D721Med (cell line): ENCODE measurements around the gene CKB.

ENCODE experiments used
- DNase-seq: peaks from one replicate; pipeline ENCODE4 v3.0.0; 2011; ENCODE audit warnings: low spot score; ENCODE audit not compliant: insufficient read length
- FAIRE-seq: peaks from 2 replicates; lab custom pipeline; 2011; peaks lifted over from hg19 to GRCh38; lab: Jason Lieb, UNC
- TF ChIP-seq, protein P1 (sequence below): IDR thresholded peaks from 2 replicates; pipeline ENCODE4 v1.5.1; 2012; ENCODE audit warnings: mild to moderate bottlenecking, control low read depth; ENCODE audit not compliant: insufficient read depth; ENCODE audit errors: missing control alignments

CKB gene

DNA sequence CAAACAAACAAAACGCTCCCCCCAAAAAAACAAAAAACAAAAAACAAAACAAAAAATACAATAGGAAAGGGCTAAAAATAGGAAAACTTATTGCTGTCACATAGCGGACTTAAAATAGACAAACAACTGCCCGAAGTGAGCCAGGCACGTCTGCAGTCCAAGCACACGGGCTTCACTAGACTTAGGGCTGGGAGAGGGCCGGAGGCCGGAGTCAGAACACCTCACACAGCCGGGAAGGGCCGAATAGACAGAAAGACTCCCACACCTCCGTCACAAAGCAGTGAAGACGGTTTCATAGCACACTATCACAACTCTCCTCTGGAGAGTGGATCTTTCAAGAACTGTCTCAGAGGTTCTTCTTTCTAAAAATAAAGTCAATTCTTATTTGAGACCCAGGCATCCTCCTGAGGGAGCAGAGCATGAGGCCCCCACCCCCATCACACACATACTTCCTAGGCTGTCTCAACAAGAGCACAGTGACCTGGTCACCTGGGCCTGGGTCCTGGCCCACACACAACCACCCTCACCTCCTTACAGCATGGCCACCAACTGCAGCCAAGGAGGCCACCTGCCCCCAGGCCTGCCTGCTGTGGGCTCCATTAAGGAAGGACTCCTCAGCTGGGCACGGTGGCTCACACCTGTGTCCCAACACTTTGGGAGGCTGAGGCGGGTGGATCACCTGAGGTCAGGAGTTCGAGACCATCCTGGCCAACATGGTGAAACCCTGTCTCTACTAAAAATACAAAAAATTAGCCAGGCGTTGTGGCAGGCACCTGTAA is 33.1 kb upstream of the CKB start:
- TF ChIP-seq, protein P1, sequence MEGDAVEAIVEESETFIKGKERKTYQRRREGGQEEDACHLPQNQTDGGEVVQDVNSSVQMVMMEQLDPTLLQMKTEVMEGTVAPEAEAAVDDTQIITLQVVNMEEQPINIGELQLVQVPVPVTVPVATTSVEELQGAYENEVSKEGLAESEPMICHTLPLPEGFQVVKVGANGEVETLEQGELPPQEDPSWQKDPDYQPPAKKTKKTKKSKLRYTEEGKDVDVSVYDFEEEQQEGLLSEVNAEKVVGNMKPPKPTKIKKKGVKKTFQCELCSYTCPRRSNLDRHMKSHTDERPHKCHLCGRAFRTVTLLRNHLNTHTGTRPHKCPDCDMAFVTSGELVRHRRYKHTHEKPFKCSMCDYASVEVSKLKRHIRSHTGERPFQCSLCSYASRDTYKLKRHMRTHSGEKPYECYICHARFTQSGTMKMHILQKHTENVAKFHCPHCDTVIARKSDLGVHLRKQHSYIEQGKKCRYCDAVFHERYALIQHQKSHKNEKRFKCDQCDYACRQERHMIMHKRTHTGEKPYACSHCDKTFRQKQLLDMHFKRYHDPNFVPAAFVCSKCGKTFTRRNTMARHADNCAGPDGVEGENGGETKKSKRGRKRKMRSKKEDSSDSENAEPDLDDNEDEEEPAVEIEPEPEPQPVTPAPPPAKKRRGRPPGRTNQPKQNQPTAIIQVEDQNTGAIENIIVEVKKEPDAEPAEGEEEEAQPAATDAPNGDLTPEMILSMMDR = no peak
- DNase-seq = no peak
- no peak for FAIRE-seq

DNA sequence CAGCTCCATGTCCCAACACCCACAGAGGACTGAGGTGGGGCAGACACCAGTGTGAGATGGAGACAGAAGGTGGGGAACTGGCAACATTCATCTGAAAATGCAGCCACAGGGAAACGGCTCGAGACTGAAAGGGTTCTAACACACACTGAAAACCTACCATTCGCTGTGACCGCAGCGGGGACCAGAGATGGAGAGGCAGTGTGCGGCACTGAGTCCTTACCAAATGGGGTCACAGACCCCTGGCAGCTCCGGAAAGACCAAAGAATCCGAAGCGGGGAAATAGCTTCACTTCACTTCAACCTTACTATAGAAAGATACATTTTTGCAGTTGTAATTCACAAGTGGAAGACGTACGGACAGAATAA is 30.2 kb upstream of the CKB start:
- no peak for FAIRE-seq
- DNase-seq = no peak
- TF ChIP-seq, protein P1 = no peak

DNA sequence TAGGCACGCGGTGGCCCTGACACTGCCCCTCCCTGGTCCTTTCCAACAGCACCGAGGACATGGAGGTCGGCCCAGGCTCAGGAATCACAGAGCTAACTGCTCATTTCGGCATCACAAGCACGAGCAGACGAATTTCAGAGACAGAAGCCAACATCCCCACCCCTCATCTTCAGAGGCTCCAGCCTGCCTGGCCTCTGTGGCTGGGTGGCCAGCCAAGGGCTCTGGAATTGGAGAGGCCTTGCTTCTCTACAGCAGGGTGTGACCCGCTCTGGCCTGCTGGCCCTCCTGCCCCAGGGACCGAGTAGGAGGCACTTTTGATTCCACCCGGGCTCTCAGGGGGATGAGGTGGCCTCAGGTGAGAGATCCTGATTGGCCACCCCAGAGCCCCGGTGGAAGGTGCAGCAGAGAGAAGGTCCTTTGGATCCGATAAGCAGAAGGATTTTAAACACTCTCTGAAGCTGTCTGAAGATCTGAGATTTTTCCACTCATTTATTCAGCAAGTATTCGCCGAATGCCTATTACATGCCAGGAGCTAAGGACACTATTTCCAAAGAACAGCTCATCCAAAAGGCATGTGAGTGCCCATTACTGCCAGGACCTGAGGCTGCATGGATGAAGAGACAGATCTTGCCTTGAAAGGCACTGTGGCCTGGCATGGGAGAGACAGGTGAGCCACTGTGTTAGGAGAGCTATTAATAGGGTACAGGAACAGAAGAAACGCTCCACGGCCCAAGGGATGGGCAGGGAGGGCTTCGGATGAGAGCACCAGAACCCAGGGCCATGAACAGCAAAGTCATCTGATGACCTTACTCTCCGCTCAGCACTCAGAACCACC is 29.6 kb upstream of the CKB start:
- FAIRE-seq (no peak), DNase-seq (no peak)
- TF ChIP-seq, protein P1 = no peak

DNA sequence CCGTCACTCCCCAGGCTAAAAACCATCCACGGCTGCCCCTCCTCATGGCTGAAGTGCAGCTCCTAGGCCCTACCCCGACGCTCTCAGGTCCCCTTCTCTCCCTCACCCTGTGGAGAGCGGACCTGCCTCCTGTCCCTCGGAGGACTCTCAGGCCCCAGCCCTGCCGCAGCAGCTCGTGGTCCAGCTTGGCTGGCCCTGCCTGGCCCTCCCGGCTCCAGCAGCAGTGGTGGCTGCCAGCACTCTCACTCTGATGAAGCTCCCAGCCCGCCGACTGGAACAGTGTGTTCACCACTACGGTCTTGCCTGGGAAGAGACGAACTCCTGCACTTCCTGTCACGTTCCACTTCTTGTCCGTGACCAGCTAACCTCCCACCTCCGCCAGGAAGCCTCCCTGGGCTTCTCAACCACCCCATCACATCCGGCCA is 28.7 kb upstream of the CKB start:
- TF ChIP-seq, protein P1 = no peak
- DNase-seq (no peak), FAIRE-seq (no peak)

DNA sequence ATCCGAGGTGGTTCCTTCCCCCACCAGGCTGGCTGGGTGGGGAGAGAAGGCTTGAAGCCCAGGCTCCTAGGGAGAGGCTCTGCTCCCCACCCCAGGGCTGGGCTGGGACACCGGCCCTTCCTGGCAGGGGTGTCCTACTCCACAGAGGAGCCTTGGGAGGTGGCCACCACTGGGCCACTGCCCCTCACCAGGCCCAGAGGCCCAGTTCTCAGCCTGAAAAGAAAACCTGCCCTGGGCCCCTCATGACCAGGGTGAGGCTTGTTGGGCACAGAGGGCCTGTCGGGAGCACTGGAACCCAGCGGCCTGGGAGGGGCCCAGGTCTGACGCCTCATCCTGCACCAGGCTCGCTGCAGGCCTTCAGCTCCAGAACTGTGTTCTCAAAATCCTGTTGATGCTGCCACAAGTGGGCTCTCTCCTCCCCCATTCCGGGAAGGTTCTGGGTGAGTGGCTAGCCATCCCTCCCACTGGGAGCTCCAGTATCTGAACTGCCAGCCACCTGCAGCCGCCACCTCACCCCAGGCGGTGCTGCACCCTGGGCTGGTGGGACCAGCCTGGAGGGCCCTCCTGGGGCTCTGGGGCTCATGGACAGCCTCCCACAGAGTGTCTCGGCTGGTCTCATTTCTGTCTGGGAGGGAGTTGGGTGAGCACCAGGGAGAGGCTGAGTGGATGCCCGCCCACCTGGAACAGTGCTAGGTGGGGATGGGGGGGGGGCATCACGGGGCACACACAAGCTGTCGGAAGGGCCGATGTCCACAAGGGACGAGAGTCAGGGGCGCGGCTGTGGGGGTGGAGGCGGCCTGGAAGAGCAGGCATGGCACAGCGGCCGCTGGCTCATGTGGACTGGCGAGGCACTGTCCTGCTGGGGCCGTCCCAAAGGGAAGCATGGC is 28.1 kb upstream of the CKB start:
- DNase-seq = no peak
- FAIRE-seq = no peak
- TF ChIP-seq, protein P1 = no peak

DNA sequence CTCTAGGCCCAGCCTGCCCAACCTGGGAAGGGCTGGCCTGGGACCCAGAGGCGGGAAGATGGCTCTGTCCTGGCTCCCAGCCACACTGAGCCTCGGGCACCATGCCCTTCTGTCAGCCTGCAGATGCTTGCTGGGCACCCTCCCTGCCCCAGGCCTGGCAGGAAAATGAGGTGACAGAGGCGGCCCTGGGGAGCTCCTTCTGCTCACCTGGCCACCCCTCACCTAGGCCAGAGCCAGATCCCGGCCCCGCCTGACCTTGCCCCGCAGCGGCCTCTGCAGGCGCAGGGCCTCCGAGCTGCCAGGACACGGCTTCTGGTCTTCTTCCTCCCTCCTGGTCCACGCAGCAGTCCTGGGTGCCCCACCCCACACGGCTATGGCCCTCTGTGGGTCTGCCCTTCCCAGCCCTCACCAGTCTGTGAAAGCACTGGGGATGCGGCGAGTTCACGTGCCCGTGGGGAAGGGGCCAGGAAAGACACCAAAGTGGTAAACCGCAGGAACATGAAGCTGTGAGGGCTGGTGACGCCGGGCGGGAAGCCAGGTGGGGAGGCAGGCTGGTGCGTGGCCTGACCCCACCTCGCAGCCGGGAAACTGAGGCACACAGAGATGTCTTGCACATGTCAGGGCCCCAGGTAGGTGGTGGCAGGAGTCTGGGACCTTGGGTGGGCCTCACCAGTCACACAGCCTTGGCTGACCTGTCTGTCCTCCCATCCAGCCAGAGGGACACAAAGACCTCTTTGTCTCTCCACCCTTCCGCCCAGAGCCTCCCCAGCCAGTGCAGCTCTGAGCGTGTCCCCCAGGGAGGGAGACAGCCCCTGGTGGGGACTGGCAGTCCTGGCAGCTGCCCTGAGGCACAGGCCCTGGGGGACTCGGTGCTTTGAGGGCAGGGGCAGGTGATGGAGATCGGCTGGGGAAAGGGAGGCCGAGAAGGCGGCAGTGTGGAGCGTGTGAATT is 27.0 kb upstream of the CKB start:
- TF ChIP-seq, protein P1 = no peak
- FAIRE-seq = no peak
- DNase-seq = no peak
